Cardiac muscle cell (in vitro differentiated cells and primary cell): ENCODE measurements around the gene TTN. TPM values are rescaled to one million over a fixed set of nuclear protein-coding genes. Genes with fewer than 3 reads are reported as not detected.

ENCODE experiments used
- DNase-seq, 2 donors: peaks; one replicate each; pipeline versions ENCODE4 v3.0.0 to v3.0.0-alpha.2; 2010 to 2017; ENCODE audit warnings: low read depth in 1 of 2, low spot score in 1 of 2
- H3K27ac ChIP-seq: fragments of 200-600 bp; sonication (generic); 2 replicates; pipeline ENCODE4 v1.5.1; 2016
- H3K27me3 ChIP-seq: fragments of 200-600 bp; sonication (generic); 2 replicates; pipeline ENCODE4 v1.6.0; 2016; ENCODE audit warnings: control low read depth
- H3K36me3 ChIP-seq: fragments of 200-600 bp; sonication (generic); 2 replicates; pipeline ENCODE4 v1.5.1; 2016; ENCODE audit warnings: control low read depth
- H3K4me1 ChIP-seq: fragments of 200-600 bp; sonication (generic); 2 replicates; pipeline ENCODE4 v1.8.1; 2017; ENCODE audit warnings: low read depth, mild to moderate bottlenecking, mixed run types
- H3K4me3 ChIP-seq: fragments of 200-600 bp; sonication (generic); 2 replicates; pipeline ENCODE4 v1.5.1; 2016; ENCODE audit warnings: mild to moderate bottlenecking
- H3K9me3 ChIP-seq: fragments of 200-600 bp; sonication (generic); 2 replicates; pipeline ENCODE4 v1.5.1; 2017; ENCODE audit warnings: low read depth, mild to moderate bottlenecking, control low read depth
- CTCF ChIP-seq: IDR thresholded peaks from 2 replicates; pipeline ENCODE4 v1.5.1; 2012; ENCODE audit warnings: low read depth, mild to moderate bottlenecking, low read length
- polyA plus RNA-seq: library from polyadenylated mRNA; unstranded; fragments of >200 nt; fragmentation: Nextera tagmentation; extraction: Ambion mirVana; gene quantifications from 2 replicates; pipeline ENCODE4 v1.2.1, GENCODE V29; 2016
- total RNA-seq: library from RNA; depleted of rRNA; stranded (reverse); fragments of >200 nt; gene quantifications from 2 replicates; pipeline ENCODE4 v1.2.3, GENCODE V29; 2016

The TTN gene
- total and polyA plus RNA-seq, 2 experiments from 2014 or later = 1,208 to 1,214 TPM

GRCh38 chr2:178830451-178830850 lies 23.2 kb upstream of the TTN start:
- no peaks in the 10 kb centered on the region for H3K27me3 ChIP-seq
- H3K36me3 ChIP-seq = peaks cover 82% of the 10 kb centered on the region
- H3K27ac ChIP-seq = peak overlapping the region; percentile 51
- H3K4me1 ChIP-seq = peaks cover 3% of the 10 kb centered on the region
- DNase-seq = no peak
- H3K4me3 ChIP-seq = no peak overlapping the region
- no peak for TF ChIP-seq CTCF
- no peaks in the 10 kb centered on the region for H3K9me3 ChIP-seq

GRCh38 chr2:178829981-178830380 lies 22.8 kb upstream of the TTN start:
- Histone ChIP-seq H3K4me1 (no peaks in the 10 kb centered on the region), H3K9me3 (no peaks in the 10 kb centered on the region), H3K27ac (peak overlapping the region; percentile 51), H3K27me3 (no peaks in the 10 kb centered on the region), H3K4me3 (no peak overlapping the region), H3K36me3 (peaks cover 86% of the 10 kb centered on the region)
- no peak for DNase-seq
- TF ChIP-seq CTCF = no peak

GRCh38 chr2:178829299-178829960 lies 22.2 kb upstream of the TTN start:
- Histone ChIP-seq H3K27ac (peak overlapping the region; percentile 51), H3K4me3 (no peak overlapping the region), H3K9me3 (no peaks in the 10 kb centered on the region), H3K27me3 (no peaks in the 10 kb centered on the region), H3K4me1 (no peaks in the 10 kb centered on the region), H3K36me3 (peaks cover 91% of the 10 kb centered on the region)
- peak in 1 of 2 donors; percentile 63 for DNase-seq
- TF ChIP-seq CTCF = no peak

- TF ChIP-seq CTCF = no peak
- no peak overlapping the region for H3K4me3 ChIP-seq
- no peaks in the 10 kb centered on the region for H3K27me3 ChIP-seq
- DNase-seq = no peak
- no peaks in the 10 kb centered on the region for H3K9me3 ChIP-seq
- H3K4me1 ChIP-seq = no peaks in the 10 kb centered on the region
- H3K27ac ChIP-seq = peak overlapping the region; percentile 38
- peaks cover 82% of the 10 kb centered on the region for H3K36me3 ChIP-seq
Measured at GRCh38 chr2:178828486-178828881, 21.3 kb upstream of the TTN start.

GRCh38 chr2:178827739-178828485 lies 20.7 kb upstream of the TTN start:
- no peak overlapping the region for H3K4me3 ChIP-seq
- peak in 1 of 2 donors; percentile 26 for DNase-seq
- no peak for TF ChIP-seq CTCF
- H3K4me1 ChIP-seq = no peaks in the 10 kb centered on the region
- H3K36me3 ChIP-seq = peaks cover 78% of the 10 kb centered on the region
- no peaks in the 10 kb centered on the region for H3K27me3 ChIP-seq
- peak overlapping the region; percentile 38 for H3K27ac ChIP-seq
- no peaks in the 10 kb centered on the region for H3K9me3 ChIP-seq
